HEK293T (cell line): Measurements from ENCODE around the gene CFAP251.
"Not testable (repeated sequence)": the region's sequence is repeated elsewhere in the genome, so short reads cannot be mapped to it uniquely, and the experiment has no call there.

ENCODE experiments used
- CTCF ChIA-PET: fragments of 350-600 bp; formaldehyde crosslinking; extraction: SDS; loops from one replicate; lab custom pipeline; 2021; ENCODE audit warnings: antibody characterized with exemption, inconsistent platforms; lab: Yijun Ruan, JAX
- POLR2A ChIA-PET: fragments of 350-600 bp; formaldehyde crosslinking; extraction: SDS; loops from one replicate; lab custom pipeline; 2020; ENCODE audit warnings: antibody characterized with exemption, inconsistent platforms; lab: Yijun Ruan, JAX
- DNase-seq: peaks from one replicate; pipeline ENCODE4 v3.0.0; 2012; ENCODE audit warnings: mixed read lengths; ENCODE audit errors: extremely low spot score
- ARNT ChIP-seq: fragments of 450-650 bp; IDR thresholded peaks from 2 replicates; pipeline ENCODE4 v1.6.1; 2017; ENCODE audit warnings: mild to moderate bottlenecking
- BHLHE40 ChIP-seq: fragments of 450-650 bp; IDR thresholded peaks from 2 replicates; pipeline ENCODE4 v1.6.1; 2016; ENCODE audit warnings: mild to moderate bottlenecking, moderate library complexity, borderline replicate concordance
- CTBP1 ChIP-seq: fragments of 450-650 bp; IDR thresholded peaks from 2 replicates; pipeline ENCODE4 v1.6.1; 2016; ENCODE audit warnings: borderline replicate concordance
- ELF4 ChIP-seq: fragments of 450-650 bp; IDR thresholded peaks from 2 replicates; pipeline ENCODE4 v1.6.1; 2017; ENCODE audit warnings: antibody characterized with exemption
- FOXA1 ChIP-seq: fragments of 450-650 bp; IDR thresholded peaks from 2 replicates; pipeline ENCODE4 v1.6.1; 2016; ENCODE audit warnings: mild to moderate bottlenecking
- FOXK2 ChIP-seq: fragments of 450-650 bp; IDR thresholded peaks from 2 replicates; pipeline ENCODE4 v1.6.1; 2016; ENCODE audit warnings: mild to moderate bottlenecking
- FOXM1 ChIP-seq: fragments of 450-650 bp; IDR thresholded peaks from 2 replicates; pipeline ENCODE4 v1.6.1; 2017; ENCODE audit warnings: mild to moderate bottlenecking, borderline replicate concordance
- HDGF ChIP-seq: fragments of 450-650 bp; IDR thresholded peaks from 2 replicates; pipeline ENCODE4 v1.6.1; 2017; ENCODE audit warnings: antibody characterized with exemption, borderline replicate concordance
- L3MBTL2 ChIP-seq: fragments of 450-650 bp; conservative IDR thresholded peaks from 2 replicates; pipeline ENCODE4 v1.6.1; 2016; ENCODE audit warnings: mild to moderate bottlenecking
- LEF1 ChIP-seq: fragments of 450-650 bp; IDR thresholded peaks from 2 replicates; pipeline ENCODE4 v1.6.1; 2017; ENCODE audit warnings: mild to moderate bottlenecking, borderline replicate concordance
- NFRKB ChIP-seq: fragments of 450-650 bp; IDR thresholded peaks from 2 replicates; pipeline ENCODE4 v1.6.1; 2016; ENCODE audit warnings: mild to moderate bottlenecking, moderate library complexity
- SP1 ChIP-seq: fragments of 450-650 bp; IDR thresholded peaks from 2 replicates; pipeline ENCODE4 v1.6.1; 2017
- SUZ12 ChIP-seq: fragments of 450-650 bp; IDR thresholded peaks from 2 replicates; pipeline ENCODE4 v1.6.1; 2016; ENCODE audit warnings: mild to moderate bottlenecking
- TARDBP ChIP-seq: fragments of 450-650 bp; IDR thresholded peaks from 2 replicates; pipeline ENCODE4 v1.6.1; 2016
- ZNF384 ChIP-seq: fragments of 450-650 bp; IDR thresholded peaks from 2 replicates; pipeline ENCODE4 v1.6.1; 2016
- TF ChIP-seq, protein P1 (sequence below): fragments of 450-650 bp; IDR thresholded peaks from 2 replicates; pipeline ENCODE4 v1.6.1; 2016

Gene CFAP251

DNA sequence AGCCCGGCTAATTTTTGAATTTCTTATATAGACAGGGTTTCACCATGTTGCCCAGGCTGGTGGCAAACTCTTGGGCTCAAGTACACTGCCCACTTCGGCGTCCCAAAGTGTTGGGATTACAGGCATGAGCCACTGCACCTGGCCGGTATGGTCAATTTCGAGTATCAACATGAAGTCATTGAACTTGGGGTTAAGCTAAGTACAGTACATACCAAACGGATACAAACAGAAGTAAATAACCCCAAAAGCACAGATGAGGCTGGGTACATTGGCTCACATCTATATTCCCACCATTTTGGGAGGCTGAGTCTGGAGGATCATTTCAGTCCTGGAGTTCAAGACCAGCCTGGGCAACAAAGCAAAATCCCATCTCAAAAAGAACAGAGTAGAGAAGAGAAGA lies 42.8 kb upstream of the CFAP251 start:
- POLR2A ChIA-PET: interaction anchor here (1.8 kb wide), 1 partner anchor 13 kb away, joined by 4 read pairs; the partner anchor contains the start of gene PSMD9

DNA sequence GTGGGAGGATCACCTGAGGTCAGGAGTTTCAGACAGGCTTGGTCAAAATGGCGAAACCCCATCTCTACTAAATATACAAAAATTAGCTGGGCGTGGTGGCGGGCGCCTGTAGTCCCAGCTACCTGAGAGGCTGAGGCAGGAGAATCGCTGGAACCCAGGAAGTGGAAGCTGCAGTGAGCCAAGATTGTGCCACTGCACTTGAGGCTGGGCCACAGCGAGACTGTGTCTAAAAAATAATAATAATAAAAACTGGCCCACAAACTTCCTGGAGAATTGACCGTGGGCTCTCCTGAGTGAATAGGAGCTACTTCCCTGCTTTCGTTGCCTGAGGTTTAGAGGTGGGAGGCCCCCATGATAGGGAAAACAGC lies 42.3 kb upstream of the CFAP251 start:
- ChIA-PET CTCF (interaction anchor here (0.8 kb wide), 1 partner anchor 64 kb away, joined by 3 read pairs; no protein-coding TSS in a partner anchor), POLR2A (interaction anchor here (1.8 kb wide), 1 partner anchor 12 kb away, joined by 4 read pairs; the partner anchor contains the start of gene PSMD9)
- not testable (repeated sequence) for DNase-seq

More for the DNA sequence above, 42.8 kb upstream of the CFAP251 start:
- CTCF ChIA-PET: interaction anchor here (0.8 kb wide), 1 partner anchor 63 kb away, joined by 3 read pairs; no protein-coding TSS in a partner anchor
- TF ChIP-seq LEF1 (no peak), SP1 (no peak), FOXM1 (no peak), CTBP1 (no peak), FOXK2 (no peak), SUZ12 (no peak), HDGF (no peak), NFRKB (no peak), BHLHE40 (no peak), ARNT (no peak), L3MBTL2 (no peak), FOXA1 (no peak), ELF4 (no peak), TARDBP (no peak), ZNF384 (no peak)
- TF ChIP-seq, protein P1, sequence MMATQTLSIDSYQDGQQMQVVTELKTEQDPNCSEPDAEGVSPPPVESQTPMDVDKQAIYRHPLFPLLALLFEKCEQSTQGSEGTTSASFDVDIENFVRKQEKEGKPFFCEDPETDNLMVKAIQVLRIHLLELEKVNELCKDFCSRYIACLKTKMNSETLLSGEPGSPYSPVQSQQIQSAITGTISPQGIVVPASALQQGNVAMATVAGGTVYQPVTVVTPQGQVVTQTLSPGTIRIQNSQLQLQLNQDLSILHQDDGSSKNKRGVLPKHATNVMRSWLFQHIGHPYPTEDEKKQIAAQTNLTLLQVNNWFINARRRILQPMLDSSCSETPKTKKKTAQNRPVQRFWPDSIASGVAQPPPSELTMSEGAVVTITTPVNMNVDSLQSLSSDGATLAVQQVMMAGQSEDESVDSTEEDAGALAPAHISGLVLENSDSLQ: no peak
- DNase-seq: no peak

DNA sequence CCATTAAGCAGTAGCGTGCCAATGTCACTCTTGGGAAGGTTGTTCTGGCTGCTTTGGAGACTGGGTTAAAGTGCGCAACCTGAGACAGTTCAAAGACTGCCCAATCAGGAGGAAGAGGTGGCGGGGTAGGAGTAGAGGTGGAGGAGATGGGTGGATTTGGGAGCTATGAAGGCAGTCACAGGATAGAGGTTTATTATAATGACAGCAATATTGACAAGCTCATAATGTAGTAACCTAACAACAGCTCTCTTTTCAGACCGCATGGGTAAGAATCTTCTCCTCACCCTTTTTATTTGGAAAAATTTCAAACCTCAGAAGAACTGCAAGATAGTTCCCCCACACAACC lies 35.1 kb upstream of the CFAP251 start:
- TF ChIP-seq, protein P1: no peak
- peak; percentile 66; the same call in 1 of the 2 replicates for TF ChIP-seq ZNF384
- no peak for DNase-seq
- CTCF ChIA-PET: interaction anchor here (0.6 to 1.0 kb wide), 3 partner anchors 88 to 171 kb away, joined by 3 to 4 read pairs (median 3); no protein-coding TSS in a partner anchor
- POLR2A ChIA-PET: interaction anchor here (0.7 to 0.9 kb wide), 2 partner anchors 12 to 45 kb away, joined by 3 read pairs; no protein-coding TSS in a partner anchor

DNA sequence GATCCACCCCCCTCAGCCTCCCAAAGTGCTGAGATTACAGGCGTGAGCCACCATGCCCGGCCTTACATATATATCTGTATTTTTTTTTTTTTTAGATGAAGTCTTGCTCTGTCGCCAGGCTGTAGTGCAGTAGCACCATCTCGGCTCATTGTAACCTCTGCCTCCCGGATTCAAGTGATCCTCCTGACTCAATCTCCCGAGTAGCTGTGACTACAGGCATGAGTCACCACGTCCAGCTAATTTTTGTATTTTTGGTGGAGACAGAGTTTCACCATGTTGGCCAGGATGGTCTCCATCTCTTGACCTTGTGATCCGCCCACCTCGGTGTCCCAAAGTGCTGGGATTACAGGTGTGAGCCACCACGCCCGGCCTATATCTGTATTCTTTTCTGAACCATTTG lies 33.3 kb upstream of the CFAP251 start:
- POLR2A ChIA-PET, CTCF ChIA-PET, DNase-seq: not testable (repeated sequence)

DNA sequence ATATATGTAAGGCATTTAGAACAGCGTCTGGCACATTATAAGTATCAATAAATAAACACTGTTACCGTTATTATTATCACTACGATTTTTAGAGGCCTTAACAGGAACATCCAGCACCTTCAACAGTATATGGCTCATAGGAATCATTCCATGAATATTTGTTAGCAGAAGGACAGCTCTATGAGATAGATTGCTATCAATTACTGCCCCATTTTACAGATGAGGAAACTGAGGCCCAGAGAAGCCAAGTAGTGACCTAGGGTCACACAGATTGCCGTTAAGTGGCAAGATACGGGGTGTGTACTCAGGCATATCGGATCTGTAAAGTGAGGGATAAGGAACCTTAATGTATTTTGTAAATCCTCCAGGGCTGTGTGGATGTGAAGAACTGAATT lies 30.3 kb upstream of the CFAP251 start:
- TF ChIP-seq BHLHE40: no peak
- no peak for TF ChIP-seq TARDBP
- TF ChIP-seq FOXM1: no peak
- no peak for TF ChIP-seq FOXA1
- no peak for TF ChIP-seq CTBP1
- no peak for TF ChIP-seq ELF4
- TF ChIP-seq SP1: no peak
- TF ChIP-seq, protein P1: no peak
- no peak for TF ChIP-seq HDGF
- no peak for TF ChIP-seq ARNT
- TF ChIP-seq L3MBTL2: no peak
- TF ChIP-seq ZNF384: no peak
- TF ChIP-seq LEF1: no peak
- no peak for TF ChIP-seq SUZ12
- TF ChIP-seq NFRKB: no peak
- ChIA-PET CTCF (interaction anchor here (0.6 to 2.7 kb wide), 9 partner anchors 9 to 1285 kb away, joined by 3 to 28 read pairs (median 4); partner anchors contain the start of gene RHOF), POLR2A (interaction anchor here (0.5 to 2.3 kb wide), 18 partner anchors 11 to 536 kb away, joined by 3 to 18 read pairs (median 4); partner anchors contain the start of genes ANAPC5, RHOF and TMEM120B)
- DNase-seq: no peak

- DNase-seq: peak; percentile 97
- POLR2A ChIA-PET: interaction anchor here (0.5 to 2.3 kb wide), 18 partner anchors 11 to 537 kb away, joined by 3 to 18 read pairs (median 4); partner anchors contain the start of genes ANAPC5, RHOF and TMEM120B
- CTCF ChIA-PET: interaction anchor here (0.6 to 2.7 kb wide), 9 partner anchors 10 to 1286 kb away, joined by 3 to 28 read pairs (median 4); partner anchors contain the start of gene RHOF
- TF ChIP-seq FOXK2 (no peak), TARDBP (peak; percentile 97), L3MBTL2 (peak; percentile 90), FOXM1 (0 out of 2 replicates have a peak, but pooled peaks have one; percentile 6)
- TF ChIP-seq, protein P1: no peak
These were observed 29.7 kb upstream of the CFAP251 start, which contains the start of gene PSMD9 for GRCh38 chr12:121888478-121889273. PSMD9 (plus strand) TSS chr12:121888790; CDS start chr12:121888857, 67 bp downstream.
